OCI-LY7 (cell line): ENCODE results near the gene SLC2A13. TPM values are rescaled to one million over a fixed set of nuclear protein-coding genes. Genes with fewer than 3 reads are reported as not detected.

Source experiments
- BruUV-seq: library from RNA; stranded (reverse); fragments of 400-500 nt; replicated peaks from 2 replicates; lab custom pipeline; 2021; lab: Mats Ljungman, UMichigan
- CTCF ChIA-PET: fragments of 300-600 bp; sonication (Branson Sonifier 250); formaldehyde crosslinking; loops from one replicate; lab custom pipeline; 2022; ENCODE audit warnings: antibody characterized with exemption; ENCODE audit not compliant: unreplicated experiment; lab: Charles Lee
- POLR2A ChIA-PET: fragments of 300-600 bp; sonication (Branson Sonifier 250); formaldehyde crosslinking; loops from one replicate; lab custom pipeline; 2022; ENCODE audit warnings: antibody characterized with exemption; lab: Charles Lee
- DNase-seq: peaks from one replicate; pipeline ENCODE4 v3.0.0-alpha.2; 2015; ENCODE audit warnings: low spot score
- H2AFZ ChIP-seq: fragments of 200-600 bp; sonication (generic), shearing (Covaris generic); 2 replicates; pipeline ENCODE4 v1.6.1; 2014; ENCODE audit warnings: mild to moderate bottlenecking, antibody characterized with exemption, low read length, moderate library complexity
- H3K27ac ChIP-seq: fragments of 200-600 bp; sonication (generic); 2 replicates; pipeline ENCODE4 v1.5.1; 2014; ENCODE audit warnings: mixed run types, low read depth, mild to moderate bottlenecking, moderate library complexity, low read length, inconsistent platforms; ENCODE audit not compliant: poor library complexity, severe bottlenecking
- H3K36me3 ChIP-seq: fragments of 200-600 bp; sonication (generic); 2 replicates; pipeline ENCODE4 v1.6.1; 2014; ENCODE audit warnings: mild to moderate bottlenecking, antibody characterized with exemption, low read length, moderate library complexity, mixed read lengths; ENCODE audit not compliant: insufficient read depth
- H3K4me1 ChIP-seq: fragments of 200-600 bp; sonication (generic); 2 replicates; pipeline ENCODE4 v1.5.1; 2014; ENCODE audit warnings: mild to moderate bottlenecking, low read length; ENCODE audit not compliant: insufficient read depth, poor library complexity, severe bottlenecking
- H3K4me2 ChIP-seq: fragments of 200-600 bp; sonication (generic); 2 replicates; pipeline ENCODE4 v1.6.1; 2014; ENCODE audit warnings: mild to moderate bottlenecking, low read length
- H3K4me3 ChIP-seq: fragments of 200-600 bp; sonication (generic); 2 replicates; pipeline ENCODE4 v1.5.1; 2014; ENCODE audit warnings: mild to moderate bottlenecking, low read depth, low read length; ENCODE audit not compliant: poor library complexity, severe bottlenecking
- H3K79me2 ChIP-seq: fragments of 200-600 bp; sonication (generic); 2 replicates; pipeline ENCODE4 v1.6.1; 2016; ENCODE audit warnings: low read depth, mild to moderate bottlenecking, low read length, moderate library complexity, mixed read lengths; ENCODE audit not compliant: insufficient read depth
- H3K9me2 ChIP-seq: fragments of 200-600 bp; sonication (generic); 2 replicates; pipeline ENCODE4 v1.6.1; 2016; ENCODE audit warnings: mild to moderate bottlenecking, low read length, mixed read lengths; ENCODE audit not compliant: insufficient read depth
- H3K9me3 ChIP-seq: fragments of 200-600 bp; sonication (generic); 2 replicates; pipeline ENCODE4 v1.6.1; 2014; ENCODE audit warnings: mild to moderate bottlenecking, mixed run types, low read length, mixed read lengths
- H4K20me1 ChIP-seq: fragments of 200-600 bp; sonication (generic); 2 replicates; pipeline ENCODE4 v1.6.1; 2014; ENCODE audit warnings: mild to moderate bottlenecking, antibody characterized with exemption, low read length, moderate library complexity, mixed read lengths; ENCODE audit not compliant: insufficient read depth
- CTCF ChIP-seq: fragments of 200-600 bp; sonication (generic); conservative IDR thresholded peaks from 2 replicates; pipeline ENCODE4 v1.5.1; 2014; ENCODE audit warnings: mild to moderate bottlenecking, antibody characterized with exemption, low read length, moderate library complexity, mixed read lengths
- EZH2phosphoT487 ChIP-seq: fragments of 200-600 bp; sonication (generic); IDR thresholded peaks from 2 replicates; pipeline ENCODE4 v1.6.1; 2018; ENCODE audit warnings: low read depth, borderline replicate concordance, mild to moderate bottlenecking, mixed run types, antibody characterized with exemption, low read length, moderate library complexity, mixed read lengths
- intact Hi-C: fragments of 100-400 bp; cut with micrococcal nuclease; formaldehyde crosslinking; loops from one replicate; pipeline ENCODE4 v1.10.0; 2022; ENCODE audit not compliant: unreplicated experiment
- total RNA-seq, 2 experiments: library from RNA; depleted of rRNA in 1 of 2; stranded (reverse); fragments of >200 nt in 1 of 2; shearing (Covaris generic) in 1 of 2; gene quantifications; 2 replicates each; pipeline ENCODE4 v1.2.3, GENCODE V29; 2014 to 2022

Gene SLC2A13
- total RNA-seq, 2 experiments from 2014 or later = 12.4 to 16.5 TPM

GRCh38 chr12:39966721-39967120 is 139.2 kb downstream of the SLC2A13 start:
- ChIA-PET CTCF (no interaction called here), POLR2A (interaction anchor here (0.6 kb wide), 1 partner anchor 468 kb away, joined by 3 read pairs; no protein-coding TSS in a partner anchor)
- Histone ChIP-seq H3K9me2 (no peaks in the 10 kb centered on the region), H3K27ac (no peak overlapping the region), H3K4me2 (no peak overlapping the region), H3K79me2 (no peaks in the 10 kb centered on the region), H4K20me1 (no peaks in the 10 kb centered on the region), H2AFZ (no peak overlapping the region), H3K4me1 (no peaks in the 10 kb centered on the region), H3K9me3 (0 out of 2 replicates have a peak, but pooled peaks cover 3% of the 10 kb centered on the region), H3K36me3 (no peaks in the 10 kb centered on the region), H3K4me3 (no peak overlapping the region)
- BruUV-seq = no TSS peak
- intact Hi-C loops = no loop called here
- no peak for TF ChIP-seq EZH2phosphoT487
- no peak for TF ChIP-seq CTCF
- no peak for DNase-seq

- Histone ChIP-seq H2AFZ (no peak overlapping the region), H3K27ac (no peak overlapping the region), H3K9me2 (no peaks in the 10 kb centered on the region), H4K20me1 (no peaks in the 10 kb centered on the region), H3K9me3 (0 out of 2 replicates have a peak, but pooled peaks cover 3% of the 10 kb centered on the region), H3K79me2 (no peaks in the 10 kb centered on the region), H3K4me3 (no peak overlapping the region), H3K4me1 (no peaks in the 10 kb centered on the region), H3K4me2 (no peak overlapping the region), H3K36me3 (no peaks in the 10 kb centered on the region)
- CTCF ChIA-PET = no interaction called here
- no peak for TF ChIP-seq CTCF
- no peak for TF ChIP-seq EZH2phosphoT487
- DNase-seq = no peak
- POLR2A ChIA-PET = interaction anchor here (0.6 kb wide), 1 partner anchor 468 kb away, joined by 3 read pairs; no protein-coding TSS in a partner anchor
- BruUV-seq = no TSS peak
- intact Hi-C loops = no loop called here
Observed at GRCh38 chr12:39966256-39966655, 139.6 kb downstream of the SLC2A13 start.

GRCh38 chr12:39959467-39959866 is 146.4 kb downstream of the SLC2A13 start:
- intact Hi-C loops = no loop called here
- Histone ChIP-seq H3K9me3 (no peaks in the 10 kb centered on the region), H3K4me2 (no peak overlapping the region), H3K4me3 (no peak overlapping the region), H3K4me1 (no peaks in the 10 kb centered on the region), H2AFZ (no peak overlapping the region), H3K36me3 (no peaks in the 10 kb centered on the region), H3K9me2 (no peaks in the 10 kb centered on the region), H3K79me2 (no peaks in the 10 kb centered on the region), H4K20me1 (no peaks in the 10 kb centered on the region), H3K27ac (no peak overlapping the region)
- ChIA-PET POLR2A (no interaction called here), CTCF (no interaction called here)
- no peak for DNase-seq
- no peak for TF ChIP-seq EZH2phosphoT487
- no peak for TF ChIP-seq CTCF
- no TSS peak for BruUV-seq
